Lower lobe of right lung (tissue), 2 donors: ENCODE results near the gene GPR180. TPM values are rescaled to one million over a fixed set of nuclear protein-coding genes. Genes with fewer than 3 reads are reported as not detected.

Experiments
- ATAC-seq, 2 donors: fragments of 200-7000 bp; cut with Tn5 transposase; one replicate each; pipeline ENCODE4 v1.9.1; 2020 to 2022; ENCODE audit warnings: mild to moderate bottlenecking in 2 of 2, moderate library complexity in 2 of 2
- DNase-seq: peaks from one replicate; pipeline ENCODE4 v3.0.0-alpha.2; 2020
- H3K27ac ChIP-seq: fragments of 200-600 bp; one replicate; pipeline ENCODE4 v1.8.0; 2022
- H3K27me3 ChIP-seq: fragments of 200-600 bp; one replicate; pipeline ENCODE4 v1.8.0; 2022; ENCODE audit warnings: low read depth
- H3K36me3 ChIP-seq: fragments of 200-600 bp; one replicate; pipeline ENCODE4 v1.8.0; 2022; ENCODE audit warnings: mild to moderate bottlenecking
- H3K4me1 ChIP-seq: fragments of 200-600 bp; one replicate; pipeline ENCODE4 v1.8.0; 2022
- H3K4me3 ChIP-seq: fragments of 200-600 bp; one replicate; pipeline ENCODE4 v1.8.0; 2022; ENCODE audit warnings: mild to moderate bottlenecking
- H3K9me3 ChIP-seq: fragments of 200-600 bp; one replicate; pipeline ENCODE4 v1.8.0; 2022
- CTCF ChIP-seq: fragments of 200-600 bp; IDR thresholded peaks from one replicate; pipeline ENCODE4 v1.8.0; 2022; ENCODE audit warnings: antibody characterized with exemption, mild to moderate bottlenecking
- intact Hi-C: fragments of 100-400 bp; cut with DNase I; formaldehyde crosslinking; loops from one replicate; pipeline ENCODE4 v1.11.0; 2022
- total RNA-seq: library from RNA; stranded (reverse); fragmentation: NEBNext Ultra II Directional; extraction: Animal tissue kit (Norgen Biotek cat#: 25700); gene quantifications from one replicate; pipeline ENCODE4 v1.2.1, GENCODE V29; 2021
- donor health status: DM: no; HTN: yes; CAD: no; lungs with severe emphysema.

GPR180 gene
- total RNA-seq, 1 donor from 2014 or later = 5.5 TPM

DNA sequence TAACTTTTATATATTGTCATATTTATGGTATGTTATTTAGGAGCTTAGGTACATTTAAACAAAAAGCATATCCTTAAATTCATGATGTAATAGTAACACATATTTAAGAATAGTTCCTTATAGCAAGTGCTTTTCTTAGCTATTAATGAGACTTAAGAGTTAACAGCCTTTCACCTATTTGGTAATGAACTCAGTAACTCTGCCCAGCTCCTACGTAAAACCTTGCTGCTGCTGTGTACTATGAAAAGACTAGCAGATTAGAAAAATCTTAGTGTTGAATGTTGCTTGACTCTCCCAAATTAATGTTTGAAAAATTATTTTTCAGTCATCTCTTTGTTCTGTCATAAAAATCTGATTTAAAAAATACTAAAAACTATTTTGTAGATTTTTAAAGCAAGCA lies 6.9 kb downstream of the GPR180 start:
- DNase-seq = no peak
- TF ChIP-seq CTCF = no peak
- intact Hi-C loops = no loop called here
- Histone ChIP-seq H3K27me3 (no peaks in the 10 kb centered on the region), H3K9me3 (no peaks in the 10 kb centered on the region), H3K4me3 (no peak overlapping the region), H3K36me3 (peaks cover 61% of the 10 kb centered on the region), H3K4me1 (no peaks in the 10 kb centered on the region), H3K27ac (no peak overlapping the region)
- ATAC-seq = no peak

- Histone ChIP-seq H3K4me1 (no peaks in the 10 kb centered on the region), H3K9me3 (no peaks in the 10 kb centered on the region), H3K27me3 (no peaks in the 10 kb centered on the region), H3K4me3 (no peak overlapping the region), H3K27ac (no peak overlapping the region), H3K36me3 (peaks cover 61% of the 10 kb centered on the region)
- intact Hi-C loops = no loop called here
- TF ChIP-seq CTCF = no peak
- DNase-seq = no peak
- no peak for ATAC-seq
These were observed 7.5 kb downstream of the GPR180 start for GRCh38 chr13:94609196-94609595.

DNA sequence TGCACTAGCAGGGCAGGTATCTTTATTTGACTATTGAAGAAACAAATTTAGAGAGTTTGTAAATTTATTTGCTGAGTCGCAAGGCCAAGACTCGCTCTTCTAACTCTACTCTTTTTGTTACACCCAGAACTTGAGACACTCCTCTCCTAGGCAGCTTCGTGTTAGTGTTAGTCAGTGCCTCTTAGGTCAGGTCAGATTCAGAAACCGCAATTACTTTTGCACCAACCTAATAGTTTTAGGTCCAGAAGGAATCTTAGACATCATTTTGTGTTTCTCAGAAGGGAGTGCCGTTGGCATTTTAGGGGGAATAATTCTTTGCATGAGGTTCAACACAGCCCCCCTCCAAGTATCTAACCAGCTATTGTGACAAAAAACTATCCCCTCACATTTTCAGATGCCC lies 8.8 kb downstream of the GPR180 start:
- DNase-seq (no peak), ATAC-seq (no peak)
- H3K9me3 ChIP-seq = no peaks in the 10 kb centered on the region
- intact Hi-C loops = no loop called here
- H3K4me1 ChIP-seq = no peaks in the 10 kb centered on the region
- no peak overlapping the region for H3K4me3 ChIP-seq
- H3K27ac ChIP-seq = no peak overlapping the region
- no peaks in the 10 kb centered on the region for H3K27me3 ChIP-seq
- H3K36me3 ChIP-seq = peaks cover 59% of the 10 kb centered on the region
- TF ChIP-seq CTCF = no peak

GRCh38 chr13:94612050-94612449 lies 10.4 kb downstream of the GPR180 start:
- DNase-seq = no peak
- Histone ChIP-seq H3K36me3 (peaks cover 43% of the 10 kb centered on the region), H3K9me3 (no peaks in the 10 kb centered on the region), H3K4me3 (no peak overlapping the region), H3K27me3 (no peaks in the 10 kb centered on the region), H3K27ac (no peak overlapping the region), H3K4me1 (no peaks in the 10 kb centered on the region)
- no peak for TF ChIP-seq CTCF
- intact Hi-C loops = no loop called here
- no peak for ATAC-seq

- ATAC-seq (no peak), DNase-seq (no peak)
- Histone ChIP-seq H3K27me3 (no peaks in the 10 kb centered on the region), H3K27ac (no peak overlapping the region), H3K4me3 (no peak overlapping the region), H3K36me3 (peaks cover 33% of the 10 kb centered on the region), H3K4me1 (no peaks in the 10 kb centered on the region), H3K9me3 (no peaks in the 10 kb centered on the region)
- no peak for TF ChIP-seq CTCF
- intact Hi-C loops = no loop called here
These were observed 11.4 kb downstream of the GPR180 start for GRCh38 chr13:94613051-94613450.
